Cardiac muscle cell (in vitro differentiated cells and primary cell): ENCODE results near the gene JUND. TPM values are rescaled to one million over a fixed set of nuclear protein-coding genes. Genes with fewer than 3 reads are reported as not detected.

ENCODE experiments used
- DNase-seq, 2 donors: peaks; one replicate each; pipeline versions ENCODE4 v3.0.0 to v3.0.0-alpha.2; 2010 to 2017; ENCODE audit warnings: low read depth in 1 of 2, low spot score in 1 of 2
- H3K27ac ChIP-seq: fragments of 200-600 bp; sonication (generic); 2 replicates; pipeline ENCODE4 v1.5.1; 2016
- H3K27me3 ChIP-seq: fragments of 200-600 bp; sonication (generic); 2 replicates; pipeline ENCODE4 v1.6.0; 2016; ENCODE audit warnings: control low read depth
- H3K36me3 ChIP-seq: fragments of 200-600 bp; sonication (generic); 2 replicates; pipeline ENCODE4 v1.5.1; 2016; ENCODE audit warnings: control low read depth
- H3K4me1 ChIP-seq: fragments of 200-600 bp; sonication (generic); 2 replicates; pipeline ENCODE4 v1.8.1; 2017; ENCODE audit warnings: low read depth, mild to moderate bottlenecking, mixed run types
- H3K4me3 ChIP-seq: fragments of 200-600 bp; sonication (generic); 2 replicates; pipeline ENCODE4 v1.5.1; 2016; ENCODE audit warnings: mild to moderate bottlenecking
- H3K9me3 ChIP-seq: fragments of 200-600 bp; sonication (generic); 2 replicates; pipeline ENCODE4 v1.5.1; 2017; ENCODE audit warnings: low read depth, mild to moderate bottlenecking, control low read depth
- polyA plus RNA-seq: library from polyadenylated mRNA; unstranded; fragments of >200 nt; fragmentation: Nextera tagmentation; extraction: Ambion mirVana; gene quantifications from 2 replicates; pipeline ENCODE4 v1.2.1, GENCODE V29; 2016
- total RNA-seq: library from RNA; depleted of rRNA; stranded (reverse); fragments of >200 nt; gene quantifications from 2 replicates; pipeline ENCODE4 v1.2.3, GENCODE V29; 2016
- TF ChIP-seq, protein P1 (sequence below): IDR thresholded peaks from 2 replicates; pipeline ENCODE4 v1.5.1; 2012; ENCODE audit warnings: low read depth, mild to moderate bottlenecking, low read length

JUND gene
- total and polyA plus RNA-seq, 2 experiments from 2014 or later = 265 to 430 TPM

DNA sequence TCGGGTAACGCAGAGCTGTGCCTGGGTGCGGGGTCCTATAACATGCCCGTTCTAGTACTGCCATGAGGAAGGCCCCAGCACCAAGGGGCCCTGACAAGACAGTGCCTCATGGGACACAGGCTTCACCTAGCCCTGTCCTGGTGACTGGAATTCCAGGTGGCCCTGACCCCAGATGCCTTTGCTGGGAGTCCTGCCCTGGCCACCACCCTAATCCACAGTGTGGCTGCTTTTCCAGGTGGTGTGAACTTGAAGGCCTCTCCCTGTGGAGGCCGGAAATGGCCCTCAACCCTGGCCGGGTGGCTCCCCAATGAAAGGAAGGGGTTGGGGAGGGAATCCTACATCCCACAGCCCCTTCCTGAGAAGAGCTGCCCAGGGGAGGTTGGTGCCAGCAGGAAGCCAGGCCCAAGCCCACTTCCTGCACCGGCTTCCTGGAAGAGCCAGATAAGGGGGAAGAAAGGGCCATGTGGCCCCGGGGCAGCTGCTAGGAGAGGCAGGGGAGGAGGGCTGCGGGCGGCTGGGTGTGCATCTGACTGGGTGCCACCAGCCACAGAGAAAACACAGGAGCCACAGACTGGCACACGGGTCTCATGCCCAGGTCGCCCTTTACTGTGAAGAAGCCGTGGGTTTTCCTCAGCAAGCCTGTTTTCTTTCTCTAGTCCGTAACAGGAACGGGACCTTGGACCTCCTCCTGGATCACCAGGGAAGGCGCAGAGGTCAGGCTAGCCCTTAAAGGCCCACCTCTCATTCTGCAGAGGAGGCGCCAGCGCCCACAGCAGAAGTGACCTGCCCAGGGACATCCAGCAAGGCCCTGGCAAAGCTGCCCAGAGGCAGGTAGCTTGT lies 36.8 kb upstream of the JUND start:
- Histone ChIP-seq H3K4me1 (peaks cover 11% of the 10 kb centered on the region), H3K9me3 (no peaks in the 10 kb centered on the region), H3K27me3 (no peaks in the 10 kb centered on the region), H3K4me3 (no peak overlapping the region), H3K36me3 (no peaks in the 10 kb centered on the region), H3K27ac (peak overlapping the region; percentile 62)
- TF ChIP-seq, protein P1, sequence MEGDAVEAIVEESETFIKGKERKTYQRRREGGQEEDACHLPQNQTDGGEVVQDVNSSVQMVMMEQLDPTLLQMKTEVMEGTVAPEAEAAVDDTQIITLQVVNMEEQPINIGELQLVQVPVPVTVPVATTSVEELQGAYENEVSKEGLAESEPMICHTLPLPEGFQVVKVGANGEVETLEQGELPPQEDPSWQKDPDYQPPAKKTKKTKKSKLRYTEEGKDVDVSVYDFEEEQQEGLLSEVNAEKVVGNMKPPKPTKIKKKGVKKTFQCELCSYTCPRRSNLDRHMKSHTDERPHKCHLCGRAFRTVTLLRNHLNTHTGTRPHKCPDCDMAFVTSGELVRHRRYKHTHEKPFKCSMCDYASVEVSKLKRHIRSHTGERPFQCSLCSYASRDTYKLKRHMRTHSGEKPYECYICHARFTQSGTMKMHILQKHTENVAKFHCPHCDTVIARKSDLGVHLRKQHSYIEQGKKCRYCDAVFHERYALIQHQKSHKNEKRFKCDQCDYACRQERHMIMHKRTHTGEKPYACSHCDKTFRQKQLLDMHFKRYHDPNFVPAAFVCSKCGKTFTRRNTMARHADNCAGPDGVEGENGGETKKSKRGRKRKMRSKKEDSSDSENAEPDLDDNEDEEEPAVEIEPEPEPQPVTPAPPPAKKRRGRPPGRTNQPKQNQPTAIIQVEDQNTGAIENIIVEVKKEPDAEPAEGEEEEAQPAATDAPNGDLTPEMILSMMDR = no peak
- DNase-seq = no peak

DNA sequence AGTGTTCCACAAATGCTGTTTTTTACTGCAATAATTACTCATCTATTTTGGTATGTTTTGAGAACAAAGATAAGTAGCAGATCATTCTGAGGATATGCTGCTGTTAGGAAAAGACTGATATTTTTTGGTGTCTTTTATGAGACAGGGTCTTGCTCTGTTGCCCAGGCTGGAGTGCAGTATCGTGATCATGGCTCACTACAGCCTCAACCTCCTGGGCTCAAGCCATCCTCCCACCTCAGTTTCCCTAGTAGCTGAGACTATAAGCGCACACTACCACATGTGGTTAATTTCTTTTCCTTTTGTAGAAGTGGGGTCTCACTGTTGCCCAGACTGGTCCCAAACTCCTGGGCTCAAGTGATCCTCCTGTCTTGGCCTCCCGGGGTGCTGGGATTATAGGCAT lies 32.0 kb upstream of the JUND start:
- H3K36me3 ChIP-seq = peaks cover 9% of the 10 kb centered on the region
- H3K27me3 ChIP-seq = no peaks in the 10 kb centered on the region
- TF ChIP-seq, protein P1 = no peak
- DNase-seq = no peak
- no peak overlapping the region for H3K27ac ChIP-seq
- H3K4me1 ChIP-seq = peaks cover 8% of the 10 kb centered on the region
- no peaks in the 10 kb centered on the region for H3K9me3 ChIP-seq
- no peak overlapping the region for H3K4me3 ChIP-seq

- Histone ChIP-seq H3K36me3 (peaks cover 9% of the 10 kb centered on the region), H3K27ac (peak overlapping the region; percentile 64), H3K4me3 (no peak overlapping the region), H3K9me3 (no peaks in the 10 kb centered on the region), H3K27me3 (no peaks in the 10 kb centered on the region), H3K4me1 (peaks cover 8% of the 10 kb centered on the region)
- TF ChIP-seq, protein P1 = no peak
- no peak for DNase-seq
Measured at GRCh38 chr19:18312092-18312534, 30.7 kb upstream of the JUND start.

- Histone ChIP-seq H3K4me3 (no peak overlapping the region), H3K27me3 (no peaks in the 10 kb centered on the region), H3K4me1 (peaks cover 8% of the 10 kb centered on the region), H3K36me3 (peaks cover 9% of the 10 kb centered on the region), H3K27ac (peak overlapping the region; percentile 64), H3K9me3 (no peaks in the 10 kb centered on the region)
- no peak for DNase-seq
- TF ChIP-seq, protein P1 = no peak
Measured at GRCh38 chr19:18311502-18312091, 30.2 kb upstream of the JUND start.

- no peaks in the 10 kb centered on the region for H3K9me3 ChIP-seq
- no peak overlapping the region for H3K4me3 ChIP-seq
- no peak for DNase-seq
- peaks cover 9% of the 10 kb centered on the region for H3K36me3 ChIP-seq
- TF ChIP-seq, protein P1 = no peak
- no peaks in the 10 kb centered on the region for H3K27me3 ChIP-seq
- peak overlapping the region; percentile 64 for H3K27ac ChIP-seq
- peaks cover 8% of the 10 kb centered on the region for H3K4me1 ChIP-seq
Measured at GRCh38 chr19:18310966-18311365, 29.5 kb upstream of the JUND start.
